T-helper 1 cell treated with Interleukin-12 subunit alpha and Interleukin-12 subunit beta and Interleukin-4 antibody, amounts not matched to agents 30 μg/mL and 1 μg/mL, for 36 hours (primary cell): ENCODE data around the gene BUD23.

Source experiments
- H3K27ac Mint-ChIP-seq: one replicate; pipeline ENCODE4 v1.8.0; 2021; ENCODE audit warnings: mild to moderate bottlenecking, mixed read lengths
- H3K27me3 Mint-ChIP-seq: one replicate; pipeline ENCODE4 v1.8.0; 2021; ENCODE audit warnings: low read depth, mixed read lengths
- H3K36me3 Mint-ChIP-seq: one replicate; pipeline ENCODE4 v1.8.0; 2021; ENCODE audit warnings: low read depth, mixed read lengths
- H3K4me1 Mint-ChIP-seq: one replicate; pipeline ENCODE4 v1.8.0; 2021; ENCODE audit warnings: low read depth, mixed read lengths
- H3K4me3 Mint-ChIP-seq: one replicate; pipeline ENCODE4 v1.8.0; 2021; ENCODE audit warnings: mild to moderate bottlenecking, moderate library complexity, mixed read lengths
- H3K9me3 Mint-ChIP-seq: one replicate; pipeline ENCODE4 v1.8.0; 2021; ENCODE audit warnings: mixed read lengths

BUD23 gene

DNA sequence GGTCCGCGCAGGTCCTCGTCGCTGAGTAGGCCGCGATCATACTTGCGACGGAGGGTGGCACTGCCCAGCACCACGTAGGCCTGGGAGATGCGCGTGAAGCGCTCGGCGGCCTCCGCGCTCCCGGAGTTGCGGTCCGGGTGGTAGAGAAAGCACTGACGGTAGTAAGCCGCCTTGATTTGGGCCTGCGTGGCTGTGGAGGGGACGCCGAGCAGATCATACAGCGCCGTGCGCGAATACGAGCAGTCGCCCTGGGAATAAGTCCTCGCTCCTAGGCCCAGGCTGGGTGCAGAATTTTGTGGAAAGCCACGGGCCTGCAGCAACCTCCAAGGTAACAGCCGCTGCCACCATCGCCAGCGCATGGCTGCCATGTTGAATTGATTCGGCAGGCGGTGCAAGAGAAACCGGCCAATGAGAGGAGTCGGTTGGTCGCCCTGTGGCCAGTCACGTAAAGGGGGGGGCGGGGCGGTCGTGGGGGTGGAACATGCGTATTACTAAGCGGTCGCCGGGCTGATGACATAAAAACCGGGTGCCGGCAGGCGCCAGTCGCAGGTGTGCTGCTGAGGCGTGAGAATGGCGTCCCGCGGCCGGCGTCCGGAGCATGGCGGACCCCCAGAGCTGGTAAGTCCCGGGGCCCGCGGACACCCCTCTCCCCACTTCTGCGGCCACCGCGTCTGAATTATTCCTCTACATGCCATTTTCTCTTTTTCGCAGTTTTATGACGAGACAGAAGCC is at the start of gene BUD23, which contains the start of gene DNAJC30:
TSS of gene BUD23 (plus strand) at position 542 of the 732 bp plus-strand sequence. CDS start at position 571, 29 bp downstream.
TSS of gene DNAJC30 (minus strand) at position 398 of the 732 bp plus-strand sequence. CDS start at position 368, 30 bp downstream.
- Mint-ChIP-seq H3K27me3 (no peaks in the 10 kb centered on the region), H3K4me1 (peaks cover 21% of the 10 kb centered on the region), H3K27ac (peak within 1 kb of the TSS; percentile 97), H3K36me3 (peaks cover 15% of the 10 kb centered on the region), H3K9me3 (no peaks in the 10 kb centered on the region), H3K4me3 (peak within 1 kb of the TSS; percentile 99)

GRCh38 chr7:73633844-73634243 is 49.6 kb upstream of the BUD23 start:
- Mint-ChIP-seq H3K4me3 (no peak overlapping the region), H3K27ac (no peak overlapping the region), H3K9me3 (no peaks in the 10 kb centered on the region), H3K36me3 (no peaks in the 10 kb centered on the region), H3K27me3 (peaks cover 13% of the 10 kb centered on the region), H3K4me1 (no peaks in the 10 kb centered on the region)

- H3K4me3 Mint-ChIP-seq, result no peak overlapping the region
Measured at GRCh38 chr7:73635428-73636200, 47.8 kb upstream of the BUD23 start.

DNA sequence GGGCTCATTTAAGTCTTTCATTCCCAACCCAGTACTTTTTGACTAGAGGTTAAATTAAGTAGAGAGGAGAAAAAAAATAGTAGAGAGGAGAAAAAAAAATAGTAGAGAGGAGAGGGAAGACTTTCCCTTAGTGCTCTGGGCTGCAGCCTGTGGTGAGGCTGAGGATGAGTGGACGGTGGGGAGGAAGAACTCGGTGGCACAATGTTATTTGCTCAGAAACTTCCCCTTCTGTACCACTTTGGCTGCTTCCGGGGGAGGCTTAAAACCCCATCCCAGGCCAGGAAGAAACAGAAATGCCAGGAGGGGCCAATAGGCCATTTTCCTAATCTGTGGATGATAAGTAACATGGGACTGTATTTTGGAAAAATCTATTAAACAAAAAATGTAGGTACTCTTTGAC is 44.5 kb upstream of the BUD23 start:
- Mint-ChIP-seq H3K27me3 (no peaks in the 10 kb centered on the region), H3K27ac (no peak overlapping the region), H3K36me3 (no peaks in the 10 kb centered on the region), H3K9me3 (peaks cover 4% of the 10 kb centered on the region), H3K4me3 (no peak overlapping the region), H3K4me1 (no peaks in the 10 kb centered on the region)

More at GRCh38 chr7:73635428-73636200, 47.8 kb upstream of the BUD23 start:
- Mint-ChIP-seq H3K27ac (no peak overlapping the region), H3K9me3 (no peaks in the 10 kb centered on the region), H3K27me3 (peaks cover 9% of the 10 kb centered on the region), H3K4me1 (no peaks in the 10 kb centered on the region), H3K36me3 (no peaks in the 10 kb centered on the region)

DNA sequence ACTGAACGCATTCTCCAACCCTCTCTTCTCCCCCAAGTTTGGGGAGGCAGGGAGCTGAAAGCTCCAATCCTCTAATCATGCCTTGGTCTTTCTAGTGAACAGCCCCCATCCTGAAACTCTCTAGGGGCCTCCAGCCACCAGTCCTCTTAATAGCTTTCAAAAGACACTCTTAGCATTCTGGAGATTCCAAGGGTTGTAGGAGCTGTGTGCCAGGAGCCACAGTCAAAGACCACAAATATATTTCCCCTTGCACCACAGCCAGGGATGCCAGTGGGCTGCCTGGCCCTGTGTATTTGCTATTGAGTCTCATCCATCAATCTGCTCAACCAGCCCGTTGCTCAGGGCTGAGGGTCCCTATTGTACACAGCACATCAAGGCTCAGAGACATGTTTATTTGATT is 40.6 kb upstream of the BUD23 start:
- H3K4me3 Mint-ChIP-seq, result no peak overlapping the region
- no peaks in the 10 kb centered on the region for H3K4me1 Mint-ChIP-seq
- peaks cover 4% of the 10 kb centered on the region for H3K9me3 Mint-ChIP-seq
- H3K27ac Mint-ChIP-seq, result no peak overlapping the region
- H3K36me3 Mint-ChIP-seq, result no peaks in the 10 kb centered on the region
- peaks cover 24% of the 10 kb centered on the region for H3K27me3 Mint-ChIP-seq

DNA sequence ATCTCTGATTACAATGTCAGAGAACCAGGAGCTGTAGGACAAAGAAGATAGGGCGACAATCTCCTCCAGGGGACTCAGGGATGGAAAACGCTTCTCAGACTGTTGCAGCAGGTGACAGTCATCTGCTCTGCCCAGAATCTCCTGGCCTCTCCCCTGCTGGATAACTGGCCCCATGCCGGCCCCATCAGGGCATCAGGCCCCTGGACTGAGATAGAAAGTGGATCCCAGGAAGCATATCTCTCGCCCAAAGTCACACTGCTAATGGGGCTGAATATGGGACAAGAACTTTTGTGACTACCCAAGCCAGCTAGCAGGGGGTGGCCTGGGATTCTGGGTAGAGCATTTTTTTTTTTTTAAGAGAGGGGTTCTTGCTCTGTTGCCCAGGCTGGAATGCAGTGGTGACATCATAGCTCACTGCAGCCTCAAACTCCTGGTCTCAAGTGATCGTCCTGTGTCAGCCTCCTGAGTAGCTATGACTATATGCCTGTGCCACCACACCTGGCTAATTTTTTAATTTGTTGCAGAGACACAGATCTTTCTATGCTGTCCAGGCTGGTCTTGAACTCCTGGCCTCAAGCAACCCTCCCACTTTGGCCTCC is 38.6 kb upstream of the BUD23 start:
- Mint-ChIP-seq H3K4me3 (no peak overlapping the region), H3K36me3 (no peaks in the 10 kb centered on the region), H3K9me3 (peaks cover 4% of the 10 kb centered on the region), H3K4me1 (peaks cover 6% of the 10 kb centered on the region), H3K27ac (no peak overlapping the region), H3K27me3 (peaks cover 42% of the 10 kb centered on the region)

DNA sequence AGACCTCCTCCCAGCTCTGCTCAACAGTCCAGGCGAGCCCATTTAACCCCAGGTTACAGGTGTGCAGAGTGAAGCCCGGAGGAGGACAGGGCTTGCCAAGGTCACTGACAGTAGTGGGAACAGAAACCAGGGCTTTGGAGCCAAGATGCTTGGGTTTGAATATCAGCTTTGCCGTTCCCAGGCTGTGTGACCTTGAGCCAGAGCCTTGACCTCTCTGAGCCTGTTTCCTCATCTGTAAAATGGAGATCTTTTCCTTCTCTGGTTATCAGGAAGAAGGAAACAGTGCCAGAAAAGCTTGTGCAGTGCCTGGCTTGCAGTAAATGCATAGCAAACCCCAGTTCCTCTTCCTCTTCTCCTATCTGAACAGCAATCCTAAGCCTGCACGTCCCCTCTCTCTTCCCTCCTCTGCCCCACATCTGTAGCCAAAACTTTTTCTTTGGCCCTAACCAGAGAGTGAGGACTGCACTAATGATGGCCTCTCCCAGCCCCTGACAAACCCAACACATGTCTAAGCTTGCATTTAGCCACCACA is 37.7 kb upstream of the BUD23 start:
- Mint-ChIP-seq H3K27ac (no peak overlapping the region), H3K27me3 (peaks cover 49% of the 10 kb centered on the region), H3K36me3 (no peaks in the 10 kb centered on the region), H3K9me3 (peaks cover 4% of the 10 kb centered on the region), H3K4me1 (peaks cover 6% of the 10 kb centered on the region), H3K4me3 (no peak overlapping the region)

- H3K27me3 Mint-ChIP-seq, result peaks cover 53% of the 10 kb centered on the region
- no peak overlapping the region for H3K4me3 Mint-ChIP-seq
- no peaks in the 10 kb centered on the region for H3K36me3 Mint-ChIP-seq
- H3K4me1 Mint-ChIP-seq, result peaks cover 6% of the 10 kb centered on the region
- H3K27ac Mint-ChIP-seq, result no peak overlapping the region
- peaks cover under 1% of the 10 kb centered on the region for H3K9me3 Mint-ChIP-seq
Measured at GRCh38 chr7:73646785-73647724, 36.3 kb upstream of the BUD23 start.

DNA sequence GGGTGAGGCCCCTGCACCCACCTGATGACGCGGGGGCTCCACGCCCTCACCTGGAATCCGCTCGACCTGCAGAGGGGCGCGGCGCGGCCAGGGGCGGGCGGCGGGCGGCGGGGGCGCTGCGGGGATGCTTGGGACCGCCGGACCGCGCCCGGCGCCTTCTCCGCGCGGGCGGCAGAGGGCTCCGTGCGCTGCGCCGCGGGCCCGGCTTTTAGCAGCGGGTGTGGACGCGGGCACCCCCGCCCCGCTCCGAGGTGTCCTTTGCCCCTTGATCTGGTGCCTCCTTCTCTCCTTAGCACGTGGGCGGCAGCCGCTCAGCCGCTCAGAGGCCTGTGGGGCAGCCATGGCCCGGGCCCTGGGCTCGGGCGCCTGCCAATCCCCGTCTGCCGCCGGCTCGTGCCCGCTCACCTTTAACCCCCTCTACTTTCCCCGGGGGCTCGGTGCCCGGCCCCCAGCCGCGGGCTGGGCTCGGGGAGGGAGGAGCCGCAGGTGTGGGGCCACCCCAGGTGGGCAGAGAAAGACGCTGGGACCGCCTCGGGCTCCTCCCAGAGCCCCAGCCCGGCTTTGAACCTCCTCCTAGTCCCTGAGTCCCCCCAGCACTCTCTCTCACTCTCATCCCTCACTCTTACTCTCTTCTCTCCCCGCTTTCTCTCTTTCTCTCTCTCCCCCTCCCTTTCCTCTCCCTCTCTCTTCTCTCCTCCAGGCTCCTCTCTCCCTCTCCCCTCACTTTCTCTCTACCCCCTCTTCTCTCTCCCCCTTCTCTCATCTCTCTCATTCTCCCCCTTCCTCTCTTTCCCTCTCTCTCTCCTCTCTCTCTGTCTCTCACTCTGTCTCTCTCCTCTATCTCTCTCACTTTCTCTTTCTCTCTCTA is 35.4 kb upstream of the BUD23 start:
- no peaks in the 10 kb centered on the region for H3K9me3 Mint-ChIP-seq
- peak overlapping the region; percentile 9 for H3K27ac Mint-ChIP-seq
- H3K4me3 Mint-ChIP-seq, result peak overlapping the region; percentile 57
- H3K27me3 Mint-ChIP-seq, result peaks cover 58% of the 10 kb centered on the region
- H3K4me1 Mint-ChIP-seq, result peaks cover 6% of the 10 kb centered on the region
- H3K36me3 Mint-ChIP-seq, result no peaks in the 10 kb centered on the region

GRCh38 chr7:73648593-73649332 is 34.6 kb upstream of the BUD23 start:
- H3K27ac Mint-ChIP-seq, result peak overlapping the region; percentile 9
- peaks cover 6% of the 10 kb centered on the region for H3K4me1 Mint-ChIP-seq
- H3K4me3 Mint-ChIP-seq, result peak overlapping the region; percentile 57
- H3K9me3 Mint-ChIP-seq, result no peaks in the 10 kb centered on the region
- H3K27me3 Mint-ChIP-seq, result peaks cover 59% of the 10 kb centered on the region
- no peaks in the 10 kb centered on the region for H3K36me3 Mint-ChIP-seq

DNA sequence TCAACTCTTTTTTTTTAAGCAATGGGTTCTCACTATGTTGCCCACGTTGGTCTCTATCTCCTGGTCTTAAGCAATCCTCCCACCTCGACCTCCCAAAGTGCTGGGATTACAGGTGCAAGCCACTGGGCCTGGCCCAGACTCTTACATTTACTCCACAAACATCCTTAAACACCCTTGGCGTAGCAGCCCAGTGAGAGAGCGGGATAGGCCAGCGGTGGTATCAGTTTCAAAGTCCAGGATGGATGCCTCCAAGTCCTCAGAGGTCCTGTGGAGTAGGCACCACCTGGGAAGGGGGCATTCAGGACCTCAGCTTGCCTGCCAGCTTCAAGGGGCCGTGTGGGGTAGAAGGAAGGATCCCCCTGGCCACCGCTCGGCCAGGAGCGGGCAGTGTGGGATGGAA is 33.8 kb upstream of the BUD23 start:
- Mint-ChIP-seq H3K36me3 (no peaks in the 10 kb centered on the region), H3K4me1 (peaks cover 6% of the 10 kb centered on the region), H3K4me3 (no peak overlapping the region), H3K27me3 (peaks cover 59% of the 10 kb centered on the region), H3K27ac (no peak overlapping the region), H3K9me3 (no peaks in the 10 kb centered on the region)

GRCh38 chr7:73650524-73650923 is 32.9 kb upstream of the BUD23 start:
- H3K27ac Mint-ChIP-seq, result no peak overlapping the region
- peaks cover 54% of the 10 kb centered on the region for H3K27me3 Mint-ChIP-seq
- H3K36me3 Mint-ChIP-seq, result no peaks in the 10 kb centered on the region
- H3K4me3 Mint-ChIP-seq, result no peak overlapping the region
- H3K9me3 Mint-ChIP-seq, result no peaks in the 10 kb centered on the region
- peaks cover 6% of the 10 kb centered on the region for H3K4me1 Mint-ChIP-seq
